T1000 (cell line): ENCODE measurements around the gene MAPK8.

Experiments used
- DNase-seq: peaks from one replicate; lab custom pipeline; 2025; ENCODE audit warnings: mixed read lengths; lab: John Stamatoyannopoulos, UW

MAPK8 gene

GRCh38 chr10:48463318-48464003 lies 157.0 kb downstream of the MAPK8 start:
- DNase-seq, result no peak

DNA sequence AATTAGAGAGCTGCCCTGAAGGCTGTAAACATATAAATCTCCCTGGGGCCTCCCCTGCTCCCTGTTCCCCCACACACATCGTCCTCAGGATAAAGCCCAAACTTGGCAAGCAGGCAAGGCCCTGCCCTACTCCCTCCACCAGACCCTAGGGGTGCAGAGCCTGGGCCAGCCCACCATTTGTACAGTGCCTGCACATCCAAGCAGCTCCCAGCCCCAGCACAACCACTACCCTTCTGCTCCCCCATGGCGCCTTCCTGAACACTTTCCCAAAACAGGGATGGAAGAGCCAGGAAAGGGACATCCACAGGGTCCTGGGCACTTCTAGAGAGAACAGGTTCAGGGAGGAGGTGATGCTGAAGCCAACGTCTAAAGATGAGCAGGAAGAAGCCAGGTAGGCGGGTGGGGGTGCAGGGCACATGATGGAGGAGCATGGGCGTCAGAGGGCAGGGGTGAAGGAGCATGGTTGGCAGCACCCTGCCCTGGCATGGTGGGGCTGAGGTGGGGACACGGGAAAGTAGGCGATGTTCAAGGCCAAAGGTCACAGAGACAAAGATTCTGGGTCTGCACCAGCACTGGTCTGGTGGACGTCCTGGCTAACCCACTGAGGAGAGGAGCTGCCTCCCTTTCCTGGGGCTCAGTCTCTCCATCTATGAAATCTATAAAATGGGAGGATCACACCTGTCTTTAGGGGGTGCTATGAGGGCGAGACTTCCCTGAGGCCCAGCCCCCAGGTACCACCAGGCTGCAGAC lies 157.8 kb downstream of the MAPK8 start:
- no peak for DNase-seq

GRCh38 chr10:48464871-48465736 lies 158.6 kb downstream of the MAPK8 start:
- no peak for DNase-seq

DNA sequence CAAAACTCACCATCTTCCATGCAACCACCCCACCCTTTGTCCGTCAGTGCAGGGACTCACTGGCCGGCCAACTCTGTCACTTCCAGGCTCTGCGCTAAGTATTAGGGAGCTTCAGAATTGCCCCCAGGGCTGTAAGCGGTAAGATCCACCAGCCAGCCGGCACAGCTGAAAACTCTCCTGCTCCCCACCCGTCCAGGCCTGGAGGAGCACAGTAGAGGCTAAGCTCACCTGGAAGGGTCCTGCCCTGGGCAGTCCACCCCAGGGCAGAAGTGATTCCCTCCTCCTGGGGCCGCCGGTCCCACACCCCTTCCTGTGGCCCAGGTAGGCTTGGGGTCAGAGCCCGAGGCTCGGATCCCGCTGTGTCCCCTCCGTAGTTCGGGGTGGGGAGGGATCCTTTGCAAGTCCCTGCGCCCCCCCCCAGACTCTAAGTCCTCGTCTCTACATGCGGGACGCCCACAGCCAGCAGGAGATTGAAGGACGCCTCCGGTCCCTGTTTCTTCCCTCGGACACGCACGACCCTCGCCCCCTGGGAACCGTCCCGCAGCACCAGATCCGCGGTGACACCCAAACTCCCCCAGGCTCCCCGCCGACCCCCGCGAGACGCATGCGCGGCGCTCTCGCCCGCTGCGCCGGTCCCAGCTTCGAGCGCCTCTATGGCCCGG lies 159.5 kb downstream of the MAPK8 start:
- DNase-seq, result no peak

DNA sequence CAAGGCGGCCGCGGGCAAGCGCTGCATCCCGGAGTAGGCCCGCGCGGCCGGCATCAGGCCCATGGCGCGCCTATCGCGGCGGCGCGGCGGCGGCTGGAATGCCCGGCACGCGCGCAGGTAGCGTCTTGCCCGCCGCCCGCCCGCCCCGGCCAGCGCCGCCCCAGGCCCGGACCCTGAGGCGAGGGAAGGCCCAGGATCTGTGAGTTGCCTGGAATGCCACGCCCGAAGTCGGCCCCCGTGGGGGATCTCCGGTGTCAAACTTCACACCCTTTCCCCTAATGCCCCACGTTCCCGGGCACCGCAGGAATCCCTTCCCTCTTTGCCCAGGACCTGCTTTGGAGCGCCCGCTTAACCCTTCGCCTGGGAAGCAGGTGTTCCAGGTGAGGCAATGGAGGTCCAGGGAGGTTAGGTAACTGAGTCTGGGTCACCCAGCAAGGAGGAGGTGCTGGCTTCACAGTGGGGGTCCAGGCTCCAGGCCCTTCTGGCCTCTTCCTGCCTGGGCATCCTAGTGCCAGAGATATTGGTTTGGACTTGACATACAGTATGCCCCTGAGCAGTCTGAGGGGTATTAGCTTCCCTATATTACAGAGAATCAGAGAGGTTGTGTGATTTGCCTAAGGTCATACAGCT lies 160.2 kb downstream of the MAPK8 start:
- no peak for DNase-seq

DNA sequence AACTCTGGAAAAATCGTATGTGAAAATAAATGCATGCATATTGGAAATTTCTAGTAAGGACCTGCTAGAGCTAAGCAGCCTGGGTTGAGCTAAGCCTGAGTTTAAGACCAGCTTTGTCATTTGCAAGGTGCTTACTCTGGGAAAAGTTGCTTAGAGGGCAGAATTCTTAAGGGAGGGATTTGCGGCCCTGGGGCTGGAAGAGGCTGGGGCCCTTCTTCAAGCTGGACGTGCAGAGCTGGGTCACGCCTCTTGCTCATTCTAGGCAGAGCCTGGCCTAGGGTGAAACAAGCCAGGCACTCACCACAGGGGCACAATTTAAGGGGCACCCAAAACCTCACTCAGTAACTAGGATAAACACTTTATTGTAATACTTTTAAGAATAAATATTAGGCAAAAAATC lies 161.2 kb downstream of the MAPK8 start:
- no peak for DNase-seq

DNA sequence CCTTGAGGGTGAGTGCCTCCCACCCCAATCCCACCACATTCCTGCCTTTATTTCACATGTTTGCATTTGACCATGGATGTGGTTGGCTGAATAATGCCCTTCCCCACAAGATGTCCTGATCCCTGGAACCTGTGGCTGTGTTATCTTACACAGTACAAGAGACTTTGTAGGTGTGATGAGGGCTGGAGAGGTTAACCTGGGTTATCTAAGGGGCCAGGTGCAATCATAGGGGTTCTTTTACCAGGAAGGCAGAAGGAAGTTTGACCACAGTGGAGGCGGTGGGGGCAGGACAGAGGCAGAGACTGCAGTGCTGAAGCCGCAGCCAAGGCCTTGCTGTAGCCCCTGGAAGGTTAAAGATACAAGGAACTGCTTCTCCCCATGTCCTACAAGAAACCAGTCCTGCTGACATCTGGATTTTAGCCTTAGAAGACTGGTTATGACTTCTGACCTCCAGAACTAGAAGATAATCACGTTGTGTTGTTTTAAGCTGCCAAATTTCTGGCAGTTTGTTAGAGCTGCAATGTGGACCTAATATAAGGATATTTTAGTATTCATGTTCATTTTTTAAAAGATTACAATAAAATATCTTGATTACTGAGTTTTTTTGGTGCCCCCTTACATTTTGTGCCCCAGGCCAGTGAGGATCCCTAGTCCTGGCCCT lies 161.8 kb downstream of the MAPK8 start:
- no peak for DNase-seq

GRCh38 chr10:48468866-48469511 lies 162.5 kb downstream of the MAPK8 start:
- no peak for DNase-seq

DNA sequence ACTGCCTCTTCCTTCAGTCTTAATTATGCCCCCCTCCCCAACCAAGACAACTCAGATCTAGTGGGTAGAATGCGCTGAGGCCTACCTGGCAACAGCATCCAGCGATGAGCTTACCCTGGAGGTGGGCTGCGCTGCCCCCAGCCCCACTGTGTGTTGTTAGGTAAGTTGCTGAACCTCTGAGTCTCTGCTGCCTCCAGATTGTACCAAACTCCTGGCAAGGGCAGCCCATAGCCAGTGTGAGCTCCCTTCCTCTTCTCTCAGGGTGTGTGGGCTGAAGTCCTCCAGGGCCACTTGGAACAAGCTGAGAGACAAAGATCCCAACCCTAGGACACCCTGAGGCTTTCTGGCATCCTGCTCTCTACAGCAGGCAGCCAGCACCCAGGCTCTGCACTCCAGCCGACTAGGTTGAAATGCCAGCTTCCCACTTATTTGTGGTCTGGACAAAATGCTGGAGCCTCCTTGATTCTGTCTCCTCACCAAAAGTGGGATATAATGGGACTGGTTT lies 163.1 kb downstream of the MAPK8 start:
- no peak for DNase-seq

- no peak for DNase-seq
Measured at GRCh38 chr10:48470115-48470892, 163.8 kb downstream of the MAPK8 start.

- no peak for DNase-seq
Measured at GRCh38 chr10:48470893-48471805, 164.7 kb downstream of the MAPK8 start.

GRCh38 chr10:48472501-48473069 lies 166.1 kb downstream of the MAPK8 start:
- no peak for DNase-seq

DNA sequence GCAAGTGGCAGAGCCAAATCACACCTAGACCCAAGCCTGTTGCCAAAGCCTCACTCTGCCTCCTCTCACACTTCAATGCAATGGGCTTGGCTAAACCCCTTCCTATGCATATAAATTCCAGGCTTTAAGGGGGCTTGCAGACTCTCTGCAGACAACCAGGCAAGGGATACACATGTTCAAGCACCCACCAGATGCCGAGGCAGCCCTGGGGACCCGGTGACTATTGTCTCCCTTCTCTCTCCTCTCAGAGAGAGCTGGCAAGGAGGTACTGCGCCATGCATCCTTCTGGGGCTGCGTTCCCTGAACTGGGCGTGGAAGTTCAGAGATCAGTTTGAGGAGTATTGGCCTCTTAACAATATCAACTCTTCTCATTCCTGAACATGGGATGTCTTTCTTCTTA lies 167.2 kb downstream of the MAPK8 start:
- DNase-seq, result no peak

DNA sequence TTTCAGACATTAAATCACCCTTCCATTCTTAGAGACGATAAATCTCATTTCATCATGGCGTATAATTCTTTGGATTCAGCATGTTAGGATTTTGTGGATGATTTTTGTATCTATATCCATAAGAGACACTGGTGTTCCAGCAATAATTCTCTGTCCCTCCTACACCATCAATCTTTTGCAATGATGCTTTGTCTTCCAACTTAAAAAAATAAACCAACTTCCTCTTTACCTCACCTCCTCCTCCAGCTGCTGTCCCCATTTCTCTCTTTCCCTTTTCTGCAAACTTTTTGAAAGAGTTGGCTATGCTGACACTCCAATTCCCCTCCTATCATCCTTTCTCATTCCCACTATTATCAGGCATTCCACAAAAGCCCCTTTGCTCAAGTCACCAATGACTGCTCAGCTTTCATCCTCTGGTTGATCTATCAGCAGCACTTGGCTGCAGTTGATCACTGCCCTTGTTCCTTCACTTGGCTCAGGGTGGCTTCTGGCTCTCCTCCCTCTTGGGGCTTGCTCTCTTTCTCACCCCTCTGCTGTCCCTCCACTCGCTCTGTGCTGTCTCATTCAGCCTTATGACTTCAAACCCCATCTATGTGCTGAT lies 168.4 kb downstream of the MAPK8 start:
- DNase-seq, result no peak

- no peak for DNase-seq
Measured at GRCh38 chr10:48475943-48476278, 169.4 kb downstream of the MAPK8 start.

DNA sequence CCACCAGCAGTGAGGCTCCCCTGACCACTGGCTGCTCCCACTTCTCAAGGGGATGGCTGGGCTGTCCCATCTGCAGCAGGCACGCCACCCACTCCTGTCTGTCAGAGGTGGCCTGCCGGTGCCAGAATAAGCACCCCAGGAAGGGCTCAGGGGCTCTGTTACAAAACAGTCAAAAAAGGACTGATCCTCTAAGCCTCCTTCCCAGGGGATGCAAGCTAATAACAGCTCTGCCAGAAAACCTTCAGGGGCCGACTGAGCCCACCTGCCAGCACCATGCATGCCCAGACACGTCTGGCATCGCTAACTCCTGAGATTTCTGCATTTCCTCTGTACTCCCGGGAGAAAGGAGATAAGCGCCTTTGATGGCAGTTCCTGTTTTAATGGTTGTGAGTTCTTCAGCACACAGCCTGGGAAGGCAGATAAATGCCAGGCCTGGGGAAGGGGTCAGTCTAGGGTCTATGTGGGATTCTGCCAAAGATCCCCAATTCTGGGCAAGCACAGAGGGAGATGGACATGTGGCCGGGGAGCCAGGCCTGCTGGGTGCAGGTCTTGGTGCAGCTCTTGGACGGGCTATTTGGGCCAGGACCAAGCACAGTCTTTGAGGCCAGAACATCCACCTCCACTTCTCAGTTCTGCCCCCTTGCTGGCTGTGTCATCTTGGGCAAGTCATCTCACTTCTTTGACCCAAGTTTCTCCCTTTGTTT lies 170.0 kb downstream of the MAPK8 start:
- no peak for DNase-seq

GRCh38 chr10:48477141-48477540 lies 170.7 kb downstream of the MAPK8 start:
- no peak for DNase-seq
